Measurements from ENCODE around the gene UGP2. TPM values are rescaled to one million over a fixed set of nuclear protein-coding genes. Genes with fewer than 3 reads are reported as not detected.
A peak's percentile ranks its signal among the peaks of the same experiment; 100 is the strongest.

UGP2 gene
- total RNA-seq, 4 donors from 2014 or later = 80.8 to 137 (median 103) TPM

DNA sequence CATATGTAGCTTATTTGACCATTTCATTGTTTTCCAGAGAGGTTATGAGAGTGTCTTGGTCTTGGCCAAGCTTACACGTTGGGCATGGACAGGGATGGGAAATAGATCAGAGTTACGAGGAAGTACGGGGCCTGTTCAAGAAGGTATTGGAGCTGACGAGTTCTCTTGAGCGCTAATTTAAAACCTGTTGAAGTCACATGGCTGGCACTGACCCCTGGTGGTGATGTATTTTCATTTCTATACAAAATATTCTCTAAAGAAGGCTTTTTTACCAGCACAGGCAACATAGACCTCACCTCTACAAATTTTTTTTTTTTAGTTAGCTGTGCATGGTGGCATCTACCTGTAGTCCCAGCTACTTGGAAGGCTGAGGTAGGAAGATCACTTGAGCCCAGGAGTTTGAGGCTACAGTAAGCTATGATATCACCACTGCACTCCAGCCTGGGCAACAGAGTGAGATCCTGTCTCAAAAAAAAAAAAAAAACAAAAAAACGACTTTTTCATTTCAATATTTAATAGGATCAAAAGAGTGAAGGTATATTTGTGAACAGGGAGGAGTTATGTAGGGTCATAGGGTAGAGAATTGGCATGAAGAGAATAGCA lies 19.6 kb downstream of the UGP2 start:
- Histone ChIP-seq H3K4me1 (peaks cover 0 to 5% (median 0%) of the 10 kb centered on the region in 4 donors), H3K36me3 (peaks cover 0 to 57% (median 5%) of the 10 kb centered on the region in 3 donors), H3K4me3 (no peak overlapping the region), H3K27me3 (no peaks in the 10 kb centered on the region), H3K27ac (no peak overlapping the region), H3K9me3 (no peaks in the 10 kb centered on the region)
- peak; percentile 33 to 74 for DNase-seq (ENCODE audit: low spot score in 2 of 2)
- WGBS, 2 donors = 25 to 30% methylated on average over 6 of the region's 6 CpGs
- TF ChIP-seq POLR2A (IDR thresholded peaks at IDR 0.05) (no peak), EP300 (IDR thresholded peaks at IDR 0.05) (no peak), CTCF (IDR thresholded peaks at IDR 0.05) (peak in 4 of 5 experiments; percentile 39 to 74 (median 54))

DNA sequence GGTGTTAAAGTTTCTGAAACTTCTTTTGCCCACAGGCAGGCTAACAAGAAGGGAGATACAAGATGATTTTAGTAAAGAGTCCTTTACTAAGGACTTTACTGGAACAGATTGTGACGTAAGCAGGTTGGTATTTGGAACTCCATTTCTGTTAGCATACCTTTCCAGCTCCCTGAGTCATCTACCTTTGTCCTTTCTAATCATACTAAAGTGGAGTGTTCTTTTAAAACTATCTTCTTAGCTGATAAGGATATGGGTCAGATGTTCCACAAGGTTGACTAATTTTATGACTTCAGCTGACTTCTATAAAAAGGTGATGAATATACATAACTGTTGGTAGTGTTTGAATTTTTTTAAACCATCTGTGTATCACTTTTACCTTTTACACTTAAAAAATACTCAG lies 21.1 kb downstream of the UGP2 start:
- TF ChIP-seq CTCF (IDR thresholded peaks at IDR 0.05) (no peak), EP300 (IDR thresholded peaks at IDR 0.05) (no peak), POLR2A (IDR thresholded peaks at IDR 0.05) (no peak)
- Histone ChIP-seq H3K4me3 (no peak overlapping the region), H3K36me3 (peaks cover 0 to 44% (median 5%) of the 10 kb centered on the region in 3 donors), H3K9me3 (no peaks in the 10 kb centered on the region), H3K27ac (no peak overlapping the region), H3K4me1 (peaks cover 0 to 5% (median 0%) of the 10 kb centered on the region in 4 donors), H3K27me3 (no peaks in the 10 kb centered on the region)
- DNase-seq (ENCODE audit: low spot score in 2 of 2) = no peak
- 97 to 100% methylated on average over 1 of the region's 1 CpG for WGBS, 2 donors

GRCh38 chr2:63863707-63864106 lies 22.0 kb downstream of the UGP2 start:
- 76 to 82% methylated on average over 1 of the region's 1 CpG for WGBS, 2 donors
- TF ChIP-seq POLR2A (IDR thresholded peaks at IDR 0.05) (no peak), CTCF (IDR thresholded peaks at IDR 0.05) (no peak), EP300 (IDR thresholded peaks at IDR 0.05) (no peak)
- Histone ChIP-seq H3K27ac (no peak overlapping the region), H3K4me1 (peaks cover 0 to 5% (median 0%) of the 10 kb centered on the region in 4 donors), H3K27me3 (no peaks in the 10 kb centered on the region), H3K9me3 (no peaks in the 10 kb centered on the region), H3K36me3 (peaks cover 0 to 35% (median 4%) of the 10 kb centered on the region in 3 donors), H3K4me3 (no peak overlapping the region)
- no peak for DNase-seq (ENCODE audit: low spot score in 2 of 2)

GRCh38 chr2:63865159-63865799 lies 23.6 kb downstream of the UGP2 start:
- 87 to 89% methylated on average over 6 of the region's 6 CpGs for WGBS, 2 donors
- H3K4me1 ChIP-seq = peaks cover 0 to 5% (median 0%) of the 10 kb centered on the region in 4 donors
- TF ChIP-seq EP300 (IDR thresholded peaks at IDR 0.05) = no peak
- no peak for TF ChIP-seq POLR2A (IDR thresholded peaks at IDR 0.05)
- TF ChIP-seq CTCF (IDR thresholded peaks at IDR 0.05) = no peak

DNA sequence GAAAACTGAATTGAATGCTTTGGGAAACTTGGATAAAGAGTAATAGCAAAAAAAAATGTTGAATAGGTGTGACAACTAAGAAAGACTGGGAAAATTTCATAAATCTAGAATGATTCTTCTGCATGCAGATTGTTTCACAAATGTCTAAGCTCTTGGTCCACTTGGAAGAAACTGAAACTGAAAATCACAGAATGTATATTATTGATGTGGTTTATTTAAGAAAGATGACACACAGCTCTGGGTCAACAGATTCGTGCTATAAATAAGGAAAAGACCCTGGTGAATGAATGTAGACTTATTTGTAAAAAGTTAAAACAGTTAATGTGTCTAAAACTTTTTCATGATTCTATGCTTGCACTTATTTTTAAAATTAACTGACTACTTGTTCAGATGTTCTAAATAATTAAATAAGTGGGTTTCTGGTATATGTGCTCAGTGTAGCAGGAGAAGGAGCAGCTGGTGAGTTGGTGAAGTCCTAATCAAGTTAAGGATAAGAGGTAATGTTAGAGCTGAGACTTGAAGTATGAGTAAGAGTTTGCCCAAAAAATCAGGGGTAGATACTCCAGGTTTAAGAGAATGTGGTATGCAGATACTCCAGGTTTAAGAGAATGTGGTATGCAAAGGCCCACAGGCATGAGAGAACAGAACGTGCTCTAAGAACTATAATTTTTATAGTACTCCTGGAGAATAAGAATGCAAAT lies 24.5 kb downstream of the UGP2 start:
- no peaks in the 10 kb centered on the region for H3K9me3 ChIP-seq
- H3K4me1 ChIP-seq = peaks cover 0 to 8% (median 0%) of the 10 kb centered on the region in 4 donors
- TF ChIP-seq CTCF (IDR thresholded peaks at IDR 0.05) = no peak
- no peak for TF ChIP-seq POLR2A (IDR thresholded peaks at IDR 0.05)
- H3K27ac ChIP-seq = no peak overlapping the region
- no peak overlapping the region for H3K4me3 ChIP-seq
- no peak for DNase-seq (ENCODE audit: low spot score in 2 of 2)
- 73 to 84% methylated on average over 2 of the region's 2 CpGs for WGBS, 2 donors
- peaks cover 0 to 21% (median 0%) of the 10 kb centered on the region in 3 donors for H3K36me3 ChIP-seq
- H3K27me3 ChIP-seq = no peaks in the 10 kb centered on the region

More at GRCh38 chr2:63865159-63865799, 23.6 kb downstream of the UGP2 start:
- no peak overlapping the region for H3K4me3 ChIP-seq
- no peaks in the 10 kb centered on the region for H3K27me3 ChIP-seq
- no peaks in the 10 kb centered on the region for H3K9me3 ChIP-seq
- no peak for DNase-seq (ENCODE audit: low spot score in 2 of 2)
- no peak overlapping the region for H3K27ac ChIP-seq
- peaks cover 0 to 21% (median 0%) of the 10 kb centered on the region in 3 donors for H3K36me3 ChIP-seq

All from tibial nerve (tissue), 4 donors.